ENCODE data around the gene LMO7.
A peak's percentile ranks its signal among the peaks of the same experiment; 100 is the strongest.
"Not testable (repeated sequence)": the region's sequence is repeated elsewhere in the genome, so short reads cannot be mapped to it uniquely, and the experiment has no call there.

LMO7 gene

DNA sequence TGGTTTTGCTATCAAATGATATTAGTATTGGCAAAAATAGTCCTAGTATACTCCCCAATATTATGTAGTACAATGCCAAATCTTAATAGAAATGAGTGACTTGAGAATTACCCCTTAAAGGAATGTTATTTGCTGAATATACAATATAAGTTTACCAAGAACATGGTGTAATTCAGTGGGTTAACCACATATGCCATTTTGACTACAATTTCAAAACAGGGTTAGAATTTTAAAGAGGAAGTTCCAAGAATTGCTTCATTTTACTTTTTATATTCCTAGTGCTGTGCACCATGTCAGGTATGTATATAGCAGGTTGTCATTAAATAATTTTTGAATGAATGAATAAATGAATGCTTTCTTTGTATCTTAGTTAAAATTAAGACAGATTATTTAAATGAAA is 66.3 kb downstream of the LMO7 start:
- no peak for DNase-seq

DNA sequence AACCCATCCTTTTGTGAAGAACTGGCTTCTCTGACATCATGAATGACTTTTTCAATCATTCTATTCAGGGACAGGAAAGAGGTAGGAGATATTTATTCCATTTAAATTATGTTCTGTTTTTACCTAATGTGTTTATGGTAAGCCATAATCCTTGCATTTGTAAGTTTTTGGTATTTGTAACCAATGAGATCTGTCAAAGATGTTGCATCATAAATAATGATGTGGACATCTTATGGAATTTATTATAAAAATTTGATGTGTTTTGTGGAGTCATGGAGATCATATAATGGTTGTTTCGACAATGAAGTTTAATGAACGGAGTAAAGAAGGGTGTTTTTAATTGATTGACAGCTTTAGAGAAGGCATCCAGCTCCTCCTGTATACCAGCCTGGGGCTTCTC is 67.6 kb downstream of the LMO7 start:
- no peak for DNase-seq

DNA sequence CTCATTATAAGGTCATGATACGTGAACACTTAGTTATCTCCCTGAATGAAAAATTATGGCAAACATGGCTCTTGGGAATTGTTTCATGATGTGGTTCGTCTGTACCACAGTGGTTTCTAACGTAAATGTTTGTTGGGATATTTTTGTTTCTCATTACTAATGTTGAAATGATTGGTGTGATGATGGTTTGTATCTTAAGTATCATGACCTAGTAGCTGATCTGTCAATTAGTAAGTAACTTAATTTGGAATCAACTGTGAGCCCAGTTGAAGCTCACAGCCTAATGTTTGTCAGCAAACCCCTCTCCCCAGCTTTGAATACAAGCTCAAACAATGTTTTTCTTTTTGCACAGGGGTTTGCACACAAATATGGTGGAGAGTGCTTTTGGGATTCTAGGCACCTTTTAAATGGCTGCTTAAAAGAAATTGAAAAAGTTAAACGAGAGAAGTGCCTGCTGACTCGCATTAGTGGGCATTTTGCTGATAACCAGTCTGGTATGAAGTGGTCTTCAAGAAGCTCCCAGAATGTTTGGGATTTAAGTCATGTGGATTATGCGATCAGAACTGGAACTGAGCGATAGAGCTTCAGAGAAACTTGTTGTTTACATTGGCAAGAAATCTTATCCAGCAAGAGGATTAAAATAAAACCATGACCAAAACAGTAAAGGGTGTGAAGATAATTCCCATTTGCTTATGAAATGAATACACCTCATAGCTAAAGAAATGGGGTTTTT is 68.2 kb downstream of the LMO7 start:
- no peak for DNase-seq

DNA sequence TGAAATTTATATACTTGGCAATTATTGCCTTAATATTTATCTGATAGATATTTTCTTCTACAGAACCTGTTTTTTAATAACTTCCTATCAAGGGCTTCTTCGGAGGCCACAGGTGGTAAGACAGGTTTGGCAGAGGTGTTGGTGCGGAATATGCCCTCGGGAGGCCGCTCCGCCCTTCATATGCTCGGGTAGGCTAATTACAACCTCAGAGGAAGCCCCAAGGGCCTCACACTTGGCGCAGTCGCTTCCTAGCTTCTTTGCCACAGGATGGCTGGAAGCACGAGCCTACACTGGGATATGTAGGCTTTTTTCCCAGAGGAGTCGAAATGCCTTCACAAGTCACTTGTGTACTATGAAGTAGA is 68.8 kb downstream of the LMO7 start:
- no peak for DNase-seq

DNA sequence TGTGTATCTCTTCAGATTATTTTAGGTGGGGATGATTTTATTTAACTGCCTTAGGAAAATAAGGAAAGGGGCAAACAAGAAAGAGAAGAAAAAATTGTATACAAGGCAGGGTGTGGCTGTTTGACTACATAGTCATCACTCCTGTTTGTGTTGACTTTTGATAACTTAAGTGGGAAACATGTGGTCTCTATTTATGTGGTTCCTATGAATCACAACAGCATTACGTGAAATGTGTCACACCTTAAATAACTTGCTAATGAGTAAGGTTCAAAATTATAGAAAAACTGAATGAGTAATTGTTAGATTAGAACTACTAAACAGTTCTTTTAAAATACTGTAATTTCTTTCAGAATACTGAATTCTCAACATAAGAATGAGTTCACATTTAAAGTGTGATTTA is 69.3 kb downstream of the LMO7 start:
- DNase-seq: peak; percentile 76 to 89

DNA sequence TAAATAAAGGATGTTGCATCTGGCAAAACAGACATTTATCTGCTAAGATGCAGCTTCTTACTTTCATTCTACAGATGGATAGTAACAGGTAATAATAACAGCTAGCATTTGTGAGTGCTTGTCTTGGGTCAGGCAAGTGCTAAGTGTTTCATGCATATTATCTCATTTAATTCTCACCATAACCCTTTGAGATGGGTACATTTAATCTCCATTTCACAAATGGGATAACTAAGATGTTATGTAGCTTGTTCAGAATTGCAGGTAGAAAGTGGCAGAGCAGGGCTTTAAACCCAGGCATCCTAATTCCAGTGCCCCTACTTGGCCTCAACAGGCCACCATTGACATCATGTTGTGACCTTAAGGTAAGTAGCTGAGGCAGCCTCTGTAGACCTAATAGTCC is 69.8 kb downstream of the LMO7 start:
- no peak for DNase-seq

DNA sequence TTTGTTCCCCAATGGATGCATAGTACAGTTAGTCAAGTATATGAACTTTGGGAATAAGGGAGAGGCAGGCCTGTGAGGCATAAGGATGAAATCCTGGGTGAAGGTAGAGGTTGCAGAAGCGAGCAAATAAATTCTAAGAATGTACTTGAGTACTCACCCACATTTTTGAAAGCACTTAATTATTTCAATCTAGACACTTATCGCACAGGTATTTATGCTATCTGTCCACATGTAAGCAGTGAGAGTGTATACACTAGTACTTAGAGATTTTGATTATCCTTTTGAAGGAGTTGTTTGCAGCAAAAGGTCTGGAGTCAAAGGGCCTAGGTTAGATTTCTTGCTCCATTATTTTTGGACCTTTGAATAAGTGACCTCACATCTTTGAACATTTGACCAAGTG is 77.7 kb downstream of the LMO7 start:
- DNase-seq: no peak

DNA sequence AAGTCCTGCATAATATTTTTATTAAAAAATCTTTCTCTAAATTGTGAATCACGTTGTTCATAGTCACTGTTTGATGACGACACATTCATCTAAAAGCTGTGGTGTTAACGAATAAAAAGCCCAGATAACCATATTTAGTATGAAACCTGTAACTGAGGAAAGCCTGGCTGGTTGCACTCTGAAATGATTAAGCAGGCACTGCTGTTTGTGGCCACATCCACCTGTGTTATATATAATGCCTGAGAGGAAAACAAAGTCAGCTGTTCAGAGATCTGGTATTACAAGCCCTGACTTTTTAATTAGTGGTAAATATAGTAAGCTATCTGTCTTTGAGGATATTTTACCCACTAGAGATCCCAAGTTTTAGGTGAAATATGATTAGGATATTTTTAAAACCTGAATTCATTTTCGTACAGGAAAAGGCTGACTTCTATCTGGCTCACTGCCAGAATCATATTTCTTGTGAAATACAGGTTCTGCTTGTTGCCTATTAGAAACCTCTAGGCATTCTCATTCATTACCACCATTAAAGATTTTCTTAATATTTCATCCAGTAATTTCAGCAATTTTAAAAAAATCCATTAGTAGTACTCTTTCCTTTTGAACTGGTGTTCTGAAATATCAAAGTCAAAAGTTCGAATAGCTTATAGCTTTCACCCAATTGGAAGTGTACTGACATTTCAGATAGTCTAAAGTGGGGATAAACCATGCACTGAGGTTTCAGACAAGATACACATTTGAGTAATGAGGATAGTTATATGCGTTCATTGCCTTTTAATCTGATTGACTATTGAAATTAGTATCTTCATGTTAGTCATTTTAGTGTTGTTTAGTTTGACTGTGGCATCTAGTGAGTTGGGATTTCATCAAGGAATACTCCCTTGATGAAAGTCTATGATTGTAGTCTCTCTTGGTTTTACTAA is 79.7 kb downstream of the LMO7 start:
- DNase-seq: peak in 1 of 2 experiments; percentile 36

DNA sequence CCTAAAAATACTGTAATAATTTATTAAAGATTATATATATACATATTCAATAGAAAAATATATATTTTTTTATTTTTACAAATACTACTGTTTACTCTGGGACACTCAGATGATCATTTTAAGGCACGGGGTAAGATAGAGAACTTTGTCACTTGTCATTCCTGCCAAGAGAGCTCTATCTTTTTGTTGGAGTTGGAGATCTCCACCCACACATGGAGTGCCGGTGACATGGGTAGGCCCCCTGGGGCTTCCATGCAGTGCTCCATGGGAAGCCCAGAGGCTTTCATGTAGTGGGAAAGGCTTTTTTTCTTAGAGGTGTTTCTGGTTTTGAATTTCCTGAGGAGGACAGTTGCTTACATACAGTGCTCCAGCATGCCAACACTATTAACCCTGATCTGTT is 81.4 kb downstream of the LMO7 start:
- DNase-seq: no peak

DNA sequence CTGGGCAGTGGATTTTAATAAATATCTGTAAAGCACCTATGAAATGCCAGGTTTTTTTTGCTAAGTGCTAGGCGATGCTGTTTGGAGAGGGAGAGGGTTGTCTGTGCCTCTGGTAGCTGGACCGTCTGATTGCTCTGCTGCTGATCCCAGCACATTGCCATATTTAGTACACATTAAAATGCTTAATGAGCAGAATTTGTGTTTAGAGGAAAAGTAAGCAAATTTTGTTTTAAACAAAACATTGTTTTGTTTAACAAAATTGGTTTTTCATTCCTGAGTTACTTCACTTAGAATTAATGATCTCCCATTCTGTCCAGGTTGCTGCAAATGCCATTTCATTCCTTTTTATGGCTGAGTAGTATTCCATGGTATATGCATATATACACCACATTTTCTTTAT is 85.2 kb downstream of the LMO7 start:
- no peak for DNase-seq

DNA sequence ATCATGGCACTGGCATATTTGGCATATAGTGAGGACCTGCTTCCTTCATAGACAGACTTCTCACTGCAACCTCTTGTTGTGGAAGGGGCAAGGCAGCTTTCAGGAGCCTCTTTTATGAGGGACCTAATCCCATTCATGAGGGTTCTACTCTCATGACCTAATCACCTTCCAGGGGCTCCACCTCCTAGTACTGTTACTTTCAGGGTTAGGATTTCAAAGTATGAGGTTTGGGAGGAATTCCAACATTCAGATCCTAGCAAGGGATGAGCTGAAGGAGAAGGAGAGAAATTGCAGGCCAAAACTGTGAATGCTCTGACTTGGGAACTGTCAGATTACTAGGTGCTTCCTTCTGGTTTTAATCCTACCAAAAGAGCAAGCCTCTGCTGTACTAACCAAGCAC is 87.8 kb downstream of the LMO7 start:
- no peak for DNase-seq

DNA sequence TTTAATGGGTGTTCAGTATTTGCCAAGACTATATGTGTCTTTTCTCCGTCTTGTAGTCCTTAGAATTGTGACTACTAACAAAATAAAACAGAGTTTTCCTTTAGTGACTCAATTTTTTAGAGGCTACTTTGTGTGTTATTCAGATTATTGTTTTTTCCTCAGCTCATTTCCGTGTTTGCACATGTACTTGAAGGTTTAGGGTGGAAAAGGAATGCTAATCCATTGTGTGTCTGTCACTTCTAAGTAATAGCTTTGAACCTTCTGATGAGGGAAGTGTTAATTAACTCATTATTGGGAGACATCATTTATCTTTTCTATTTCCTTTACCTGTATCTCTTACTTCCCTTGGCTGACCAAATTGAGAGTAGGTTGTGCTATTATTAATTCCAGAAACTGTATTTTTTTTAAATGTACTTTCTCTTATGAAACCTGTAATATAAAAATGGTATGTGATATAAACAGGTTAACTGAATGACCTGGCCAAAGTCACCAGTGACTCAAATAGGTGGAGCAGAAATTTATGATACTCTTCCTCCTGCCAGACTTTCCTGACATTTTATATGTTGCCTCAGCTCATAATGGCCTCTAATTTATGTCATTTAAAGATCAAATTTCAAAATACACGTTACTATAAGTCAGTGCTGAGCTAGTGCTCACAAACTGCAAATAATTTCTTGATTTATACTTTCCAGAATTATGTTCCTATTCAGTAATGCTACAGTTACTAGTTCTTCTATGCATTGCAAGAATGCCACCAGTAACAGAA is 88.8 kb downstream of the LMO7 start:
- no peak for DNase-seq

DNA sequence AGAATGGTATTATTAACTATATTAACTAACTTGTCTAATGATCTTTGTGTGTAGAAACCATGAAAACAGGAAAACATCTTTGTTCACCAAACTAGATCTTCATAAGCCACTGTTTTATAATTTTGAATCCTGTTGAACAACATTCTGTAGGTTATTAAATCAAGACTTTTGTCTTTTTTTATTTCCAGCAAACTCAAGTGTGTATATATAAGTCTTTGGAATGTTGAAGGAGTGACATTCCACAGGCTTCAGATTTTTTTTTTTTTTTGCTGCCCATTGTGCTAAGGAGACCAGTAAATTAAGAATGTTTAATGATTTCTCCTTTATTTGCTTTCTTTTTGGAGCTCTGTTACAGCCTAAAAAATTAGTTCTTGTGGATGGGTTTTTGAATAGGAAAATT is 89.6 kb downstream of the LMO7 start:
- DNase-seq: no peak

DNA sequence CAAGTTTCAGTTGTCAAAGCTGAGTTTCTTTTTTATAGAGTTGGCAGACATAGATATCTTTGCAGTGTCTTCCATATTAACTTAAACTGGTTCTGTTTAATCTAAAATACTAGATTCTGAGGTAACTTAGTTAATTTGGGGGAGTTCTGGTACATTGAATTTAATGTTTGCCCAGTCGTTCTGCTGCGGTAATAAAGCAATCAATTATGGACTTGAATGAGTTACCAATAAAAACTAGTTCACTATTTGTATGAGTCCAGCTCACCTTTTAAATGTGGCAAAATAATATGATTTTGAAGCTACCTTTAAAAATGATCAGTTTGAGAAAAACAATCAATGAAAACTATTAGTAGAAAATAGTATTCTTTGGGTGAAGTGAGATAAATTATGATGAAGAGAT is 90.2 kb downstream of the LMO7 start:
- DNase-seq: no peak

DNA sequence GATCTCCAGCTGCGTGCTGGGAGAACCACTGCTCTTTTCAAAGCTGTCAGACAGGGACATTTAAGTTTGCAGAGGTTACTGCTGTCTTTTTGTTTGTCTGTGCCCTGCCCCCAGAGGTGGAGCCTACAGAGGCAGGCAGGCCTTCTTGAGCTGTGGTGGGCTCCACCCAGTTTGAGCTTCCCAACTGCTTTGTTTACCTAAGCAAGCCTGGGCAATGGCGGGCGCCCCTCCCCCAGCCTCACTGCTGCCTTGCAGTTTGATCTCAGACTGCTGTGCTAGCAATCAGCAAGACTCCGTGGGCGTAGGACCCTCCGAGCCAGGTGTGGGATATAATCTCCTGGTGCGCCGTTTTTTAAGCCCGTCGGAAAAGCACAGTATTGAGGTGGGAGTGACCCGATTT is 97.0 kb downstream of the LMO7 start:
- not testable (repeated sequence) for DNase-seq

DNA sequence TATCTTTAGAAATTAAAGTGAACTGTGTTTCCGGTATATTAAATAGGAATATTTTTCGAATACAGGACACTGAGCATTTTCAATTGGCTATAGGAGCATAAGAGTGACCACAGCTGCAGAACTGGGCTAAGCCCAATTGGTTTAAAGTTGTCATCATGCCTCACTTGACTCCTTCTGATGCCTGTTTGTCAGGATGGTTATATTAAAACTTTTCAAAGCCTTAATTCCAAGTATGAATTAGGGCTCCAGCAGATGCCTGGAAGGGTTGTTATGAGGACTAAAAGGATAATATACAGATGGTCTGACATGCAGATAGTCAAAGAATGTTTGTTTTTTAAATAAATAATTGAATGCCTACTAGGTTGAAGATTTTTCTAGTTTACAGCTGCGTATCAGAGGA is 100.0 kb downstream of the LMO7 start:
- DNase-seq: no peak

DNA sequence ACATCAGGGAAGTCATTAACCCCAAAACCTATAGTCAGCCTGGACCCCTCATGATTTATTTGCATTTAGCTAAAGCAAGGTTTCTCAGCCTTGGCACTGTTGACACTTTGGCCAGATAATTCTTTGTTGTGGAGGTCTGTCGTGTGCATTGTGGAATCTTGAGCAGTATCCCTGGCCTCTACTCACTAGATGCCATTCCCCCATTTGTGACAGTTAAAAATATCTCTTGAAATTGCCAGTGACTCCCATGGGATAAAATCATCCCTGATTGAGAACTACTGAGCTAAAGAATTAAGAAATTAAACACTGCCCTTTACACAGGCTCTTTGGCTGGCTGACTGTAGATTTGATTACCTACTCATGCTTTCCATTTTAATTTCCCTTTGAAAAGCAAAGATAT is 102.7 kb downstream of the LMO7 start:
- no peak for DNase-seq

DNA sequence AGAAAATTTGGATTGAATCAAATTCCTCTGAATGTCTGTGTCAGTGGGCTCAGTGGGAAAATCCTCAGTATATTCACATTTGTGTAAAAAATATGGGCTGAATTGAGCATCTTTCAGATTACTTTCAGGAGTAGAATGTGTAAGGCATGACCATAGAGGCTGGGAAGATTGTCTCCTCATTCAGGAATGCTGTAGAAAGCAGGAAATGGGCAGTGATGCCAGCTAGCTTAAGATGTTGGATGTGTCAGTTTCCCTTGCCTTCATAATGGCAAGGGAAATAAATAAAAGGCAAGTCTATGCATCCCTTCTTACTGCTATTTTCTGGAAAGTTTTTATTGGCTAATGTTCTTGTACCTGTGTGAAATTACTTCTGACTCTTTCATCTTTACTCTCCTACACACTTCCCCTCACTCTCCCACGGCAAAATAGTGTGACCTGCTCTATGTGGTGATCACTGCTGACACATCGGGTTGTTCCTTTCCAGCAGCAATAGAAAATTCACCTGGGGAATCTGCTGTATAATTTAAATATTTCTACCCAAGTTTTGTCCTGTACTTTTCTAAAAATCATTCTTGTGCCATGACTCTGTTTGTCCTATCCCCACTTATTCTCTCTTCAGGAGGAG is 103.2 kb downstream of the LMO7 start:
- peak in 1 of 2 experiments; percentile 8 for DNase-seq

DNA sequence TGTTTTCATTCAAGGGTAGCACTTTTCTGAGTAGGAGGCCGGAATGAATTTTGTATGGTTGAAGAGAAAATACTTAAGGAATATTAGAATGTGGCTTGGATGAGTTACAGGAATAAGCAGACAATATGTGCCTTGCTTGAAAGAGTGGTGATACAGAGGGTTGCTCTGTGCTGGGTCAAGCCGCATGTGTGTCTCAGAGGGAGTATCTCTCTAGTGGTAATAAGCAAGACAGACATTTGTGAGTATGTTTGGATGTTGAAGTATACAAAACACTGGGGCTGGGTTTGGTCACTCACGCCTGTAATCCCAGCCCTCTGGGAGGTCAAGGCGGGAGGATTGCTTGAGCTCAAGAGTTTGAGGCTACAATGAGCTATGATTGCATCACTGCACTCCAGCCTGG is 103.9 kb downstream of the LMO7 start:
- DNase-seq: no peak

DNA sequence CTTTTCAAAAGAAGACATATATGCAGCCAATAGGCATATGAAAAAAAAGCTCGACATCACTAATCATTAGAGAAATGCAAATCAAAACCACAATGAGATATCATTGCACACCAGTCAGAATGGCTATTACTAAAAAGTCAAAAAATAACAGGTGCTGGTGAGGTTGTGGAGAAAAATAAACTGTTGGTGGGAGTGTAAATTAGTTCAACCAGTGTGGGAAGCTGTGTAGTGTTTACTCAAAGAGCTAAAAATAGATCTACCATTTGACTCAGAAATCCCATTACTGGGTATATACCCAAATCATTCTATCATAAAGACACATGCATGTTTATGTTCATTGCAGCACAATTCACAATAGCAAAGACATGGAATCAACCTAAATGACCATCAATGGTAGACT is 106.9 kb downstream of the LMO7 start:
- not testable (repeated sequence) for DNase-seq

DNA sequence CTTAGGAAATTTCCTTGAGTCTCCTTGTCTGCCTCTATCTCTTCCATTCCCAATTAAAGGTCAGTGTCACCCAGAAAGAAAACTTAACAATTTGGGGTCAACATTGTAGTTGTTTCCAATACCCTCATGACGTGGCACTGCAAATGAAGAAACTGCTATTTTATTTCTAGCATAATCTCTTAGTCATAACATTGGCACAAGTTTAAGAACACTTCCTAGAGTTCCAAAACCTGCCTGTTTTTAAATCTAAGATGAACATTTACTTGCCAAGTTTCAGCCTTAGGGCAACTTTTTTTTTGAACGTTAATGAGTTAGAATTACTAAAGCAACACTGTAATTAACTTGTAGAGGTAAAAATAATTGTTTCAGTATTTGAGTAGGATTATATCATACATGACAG is 108.0 kb downstream of the LMO7 start:
- no peak for DNase-seq

DNA sequence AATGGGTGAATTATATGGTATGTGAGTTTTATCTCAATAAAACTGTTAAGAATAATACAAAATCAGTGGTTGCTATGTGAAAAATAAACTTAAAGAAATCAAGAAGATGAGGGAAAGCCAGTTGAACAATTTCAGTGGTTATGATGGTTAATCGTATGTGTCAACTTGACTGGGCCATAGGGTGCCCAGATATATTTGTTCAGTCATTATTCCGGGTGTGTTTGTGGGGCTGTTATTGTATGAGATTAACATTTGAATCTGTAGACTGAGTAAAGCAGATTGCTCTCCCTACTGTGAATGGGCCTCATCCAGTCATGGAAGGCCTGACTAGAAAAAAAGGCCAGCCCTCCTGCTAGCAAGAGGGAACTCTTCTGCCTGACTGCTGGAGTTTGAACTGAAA is 109.3 kb downstream of the LMO7 start:
- no peak for DNase-seq

DNA sequence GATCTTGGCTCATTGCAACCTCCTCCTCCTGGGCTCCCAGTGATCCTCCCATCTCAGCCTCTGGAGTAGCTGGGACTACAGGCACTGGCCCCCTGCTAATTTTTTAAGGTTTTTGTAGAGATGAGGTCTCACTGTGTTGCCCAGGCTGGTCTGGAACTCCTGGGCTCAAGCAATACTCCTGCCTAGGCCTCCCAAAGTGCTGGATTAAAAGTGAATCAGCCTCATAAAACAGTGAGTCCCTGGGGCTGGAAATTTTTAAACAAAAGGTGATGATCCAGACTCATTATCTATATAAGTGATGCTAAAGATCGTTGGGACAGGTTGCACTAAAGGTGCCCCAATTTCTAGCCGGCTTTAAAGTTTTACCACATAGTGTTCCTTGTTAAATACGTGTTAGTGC is 112.7 kb downstream of the LMO7 start:
- DNase-seq: no peak
